Stimulated activated CD8-positive, alpha-beta memory T cell treated with anti-CD3 and anti-CD28 coated beads, Interleukin-7, amount 100 ng/mL, for 24 hours (primary cell): Measurements from ENCODE around the gene EXD1.

Experiments
- DNase-seq: peaks from one replicate; pipeline ENCODE4 v3.0.0-alpha.2; 2020; ENCODE audit warnings: low read depth

The EXD1 gene

GRCh38 chr15:41231422-41232226 lies 1.1 kb upstream of the EXD1 start:
- DNase-seq: no peak

- DNase-seq: no peak
Observed at GRCh38 chr15:41230345-41230649, 260 bp downstream of the EXD1 start.

GRCh38 chr15:41219381-41219780 lies 11.2 kb downstream of the EXD1 start:
- DNase-seq: no peak

GRCh38 chr15:41218851-41219250 lies 11.7 kb downstream of the EXD1 start:
- DNase-seq: no peak

- no peak for DNase-seq
Observed at GRCh38 chr15:41215708-41216107, 14.8 kb downstream of the EXD1 start.

GRCh38 chr15:41207687-41208448 lies 22.7 kb downstream of the EXD1 start:
- DNase-seq: no peak

- DNase-seq: no peak
Observed at GRCh38 chr15:41205315-41205714, 25.2 kb downstream of the EXD1 start.

- no peak for DNase-seq
Observed at GRCh38 chr15:41203395-41203794, 27.2 kb downstream of the EXD1 start.

GRCh38 chr15:41199470-41199869 lies 31.1 kb downstream of the EXD1 start:
- DNase-seq: no peak

- DNase-seq: no peak
Observed at GRCh38 chr15:41194444-41194843, 36.1 kb downstream of the EXD1 start.

GRCh38 chr15:41183581-41183980 lies 47.0 kb downstream of the EXD1 start:
- no peak for DNase-seq

GRCh38 chr15:41182266-41182665 lies 48.3 kb downstream of the EXD1 start:
- no peak for DNase-seq

- no peak for DNase-seq
Observed at GRCh38 chr15:41180206-41180789, 50.3 kb downstream of the EXD1 start.

- no peak for DNase-seq
Observed at GRCh38 chr15:41169781-41170180, 60.8 kb downstream of the EXD1 start.

- DNase-seq: no peak
Observed at GRCh38 chr15:41169086-41169485, 61.5 kb downstream of the EXD1 start.

GRCh38 chr15:41161736-41162135 lies 68.8 kb downstream of the EXD1 start:
- no peak for DNase-seq

GRCh38 chr15:41161336-41161735 lies 69.2 kb downstream of the EXD1 start:
- DNase-seq: no peak

- DNase-seq: no peak
Observed at GRCh38 chr15:41160639-41161315, 69.8 kb downstream of the EXD1 start.

- DNase-seq: no peak
Observed at GRCh38 chr15:41154412-41154811, 76.1 kb downstream of the EXD1 start.

GRCh38 chr15:41153733-41154132 lies 76.8 kb downstream of the EXD1 start:
- no peak for DNase-seq

GRCh38 chr15:41151451-41152005 lies 79.0 kb downstream of the EXD1 start:
- no peak for DNase-seq

GRCh38 chr15:41150279-41150678 lies 80.3 kb downstream of the EXD1 start:
- no peak for DNase-seq
